Measurements from ENCODE around the gene RNU5B-1. TPM values are rescaled to one million over a fixed set of nuclear protein-coding genes. Genes with fewer than 3 reads are reported as not detected.
"Not testable (repeated sequence)": the region's sequence is repeated elsewhere in the genome, so short reads cannot be mapped to it uniquely, and the experiment has no call there.

The RNU5B-1 gene
- total and polyA plus RNA-seq, 5 donors from 2014 or later: not detected

- H3K4me3 ChIP-seq (ENCODE audit: low read depth, low read length): no peak overlapping the region
- peaks cover 0 to 2% (median 0%) of the 10 kb centered on the region in 4 donors for H3K4me1 Mint-ChIP-seq
- peaks cover 0 to 2% (median 0%) of the 10 kb centered on the region in 7 donors for H3K9me3 Mint-ChIP-seq
- no peak for DNase-seq
- H3K4me1 ChIP-seq (ENCODE audit: control insufficient read depth, insufficient read depth, low read length, poor library complexity, severe bottlenecking): no peaks in the 10 kb centered on the region
- no peak overlapping the region for H3K27ac Mint-ChIP-seq
- H3K36me3 ChIP-seq (ENCODE audit: control insufficient read depth, insufficient read depth, low read length): no peaks in the 10 kb centered on the region
- H3K27me3 ChIP-seq (ENCODE audit: control insufficient read depth, insufficient read depth, low read length): no peaks in the 10 kb centered on the region
- H3K27ac ChIP-seq (ENCODE audit: insufficient read depth, low read length, poor library complexity, severe bottlenecking): no peak overlapping the region
- H3K27me3 Mint-ChIP-seq: peaks cover 33% of the 10 kb centered on the region
- no peaks in the 10 kb centered on the region for H3K9me3 ChIP-seq (ENCODE audit: control insufficient read depth in 2 of 2, low read length in 2 of 2)
- H3K4me3 Mint-ChIP-seq: no peak overlapping the region
- ATAC-seq (ENCODE audit: low read depth in 2 of 2): no peak
- no peaks in the 10 kb centered on the region for H3K36me3 Mint-ChIP-seq
These were observed 39.0 kb downstream of the RNU5B-1 start for GRCh38 chr15:65343374-65343981.

- H3K27me3 Mint-ChIP-seq: peaks cover 33% of the 10 kb centered on the region
- DNase-seq: no peak
- Histone ChIP-seq H3K9me3 (ENCODE audit: control insufficient read depth in 2 of 2, low read length in 2 of 2) (no peaks in the 10 kb centered on the region), H3K4me3 (ENCODE audit: low read depth, low read length) (no peak overlapping the region), H3K27ac (ENCODE audit: insufficient read depth, low read length, poor library complexity, severe bottlenecking) (no peak overlapping the region), H3K4me1 (ENCODE audit: control insufficient read depth, insufficient read depth, low read length, poor library complexity, severe bottlenecking) (no peaks in the 10 kb centered on the region), H3K27me3 (ENCODE audit: control insufficient read depth, insufficient read depth, low read length) (no peaks in the 10 kb centered on the region), H3K36me3 (ENCODE audit: control insufficient read depth, insufficient read depth, low read length) (no peaks in the 10 kb centered on the region)
- no peaks in the 10 kb centered on the region for H3K36me3 Mint-ChIP-seq
- no peak overlapping the region for H3K4me3 Mint-ChIP-seq
- peaks cover 0 to 2% (median 0%) of the 10 kb centered on the region in 7 donors for H3K9me3 Mint-ChIP-seq
- no peak overlapping the region for H3K27ac Mint-ChIP-seq
- no peak for ATAC-seq (ENCODE audit: low read depth in 2 of 2)
- peaks cover 0 to 2% (median 0%) of the 10 kb centered on the region in 4 donors for H3K4me1 Mint-ChIP-seq
These were observed 39.9 kb downstream of the RNU5B-1 start for GRCh38 chr15:65344214-65344913.

DNA sequence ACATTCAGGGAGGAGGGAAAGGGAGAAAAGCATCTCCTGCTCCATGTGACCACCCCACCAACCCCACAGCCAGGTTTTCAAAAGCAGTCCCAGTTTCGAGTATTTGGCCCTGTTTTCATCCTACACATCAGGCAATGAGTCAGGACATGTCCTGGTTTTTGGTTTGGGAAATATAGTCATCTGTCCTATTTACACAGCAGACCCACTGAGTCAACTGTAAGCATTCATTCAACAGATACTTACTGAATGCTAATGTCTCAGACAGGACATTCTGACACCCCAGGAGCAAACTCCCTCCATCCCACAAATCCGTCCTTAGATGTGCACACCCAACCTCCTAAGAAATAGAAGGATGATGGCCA, 40.4 kb downstream of the RNU5B-1 start:
- H3K27me3 Mint-ChIP-seq: peaks cover 36% of the 10 kb centered on the region
- no peak for ATAC-seq (ENCODE audit: low read depth in 2 of 2)

DNA sequence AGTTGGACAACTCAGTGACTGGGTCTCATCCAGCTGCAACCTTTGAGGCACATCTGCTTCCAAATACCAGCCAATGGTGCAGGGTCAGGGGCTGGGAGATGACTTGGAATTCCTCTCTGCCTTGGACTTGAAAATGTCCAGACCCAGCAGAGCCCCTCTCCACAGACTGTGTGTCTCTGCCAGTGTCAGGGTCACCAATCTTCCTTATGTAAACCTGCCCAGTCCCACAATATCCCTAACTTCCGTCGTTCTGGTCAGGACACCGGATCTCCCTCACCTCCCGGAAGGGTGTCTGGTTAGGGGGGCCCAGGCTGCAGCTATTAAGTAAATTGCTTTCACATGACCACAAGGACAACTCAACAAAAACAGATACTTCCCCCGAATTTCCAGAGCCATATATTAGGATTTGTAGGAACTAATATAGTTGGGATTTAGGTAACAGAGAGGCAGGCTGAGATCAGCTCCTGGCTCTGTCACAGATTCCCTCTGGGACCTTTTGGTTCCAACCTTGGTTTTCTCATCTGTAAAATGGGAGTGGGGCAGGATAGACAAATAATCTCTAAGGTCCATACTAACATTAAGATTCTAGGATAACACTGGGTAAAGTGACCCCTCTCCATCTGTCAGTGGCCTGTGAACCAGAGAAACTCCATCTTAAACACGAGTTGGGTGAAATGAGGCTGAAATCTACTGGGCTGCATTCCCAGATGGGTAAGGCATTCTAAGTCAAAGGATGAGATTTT, 42.5 kb downstream of the RNU5B-1 start:
- peaks cover 3 to 7% of the 10 kb centered on the region in 2 experiments for H3K9me3 ChIP-seq (ENCODE audit: control insufficient read depth in 2 of 2, low read length in 2 of 2)
- no peak for ATAC-seq (ENCODE audit: low read depth in 2 of 2)
- H3K4me1 ChIP-seq (ENCODE audit: control insufficient read depth, insufficient read depth, low read length, poor library complexity, severe bottlenecking): no peaks in the 10 kb centered on the region
- no peak overlapping the region for H3K4me3 ChIP-seq (ENCODE audit: low read depth, low read length)
- Mint-ChIP-seq H3K36me3 (no peaks in the 10 kb centered on the region), H3K27ac (no peak overlapping the region), H3K27me3 (peaks cover 35% of the 10 kb centered on the region), H3K9me3 (peaks cover 0 to 5% (median 0%) of the 10 kb centered on the region in 7 donors), H3K4me1 (no peaks in the 10 kb centered on the region), H3K4me3 (no peak overlapping the region)
- DNase-seq: no peak
- H3K36me3 ChIP-seq (ENCODE audit: control insufficient read depth, insufficient read depth, low read length): no peaks in the 10 kb centered on the region
- H3K27me3 ChIP-seq (ENCODE audit: control insufficient read depth, insufficient read depth, low read length): no peaks in the 10 kb centered on the region
- no peak overlapping the region for H3K27ac ChIP-seq (ENCODE audit: insufficient read depth, low read length, poor library complexity, severe bottlenecking)

More for the DNA sequence above, 40.4 kb downstream of the RNU5B-1 start:
- Histone ChIP-seq H3K27me3 (ENCODE audit: control insufficient read depth, insufficient read depth, low read length) (no peaks in the 10 kb centered on the region), H3K4me1 (ENCODE audit: control insufficient read depth, insufficient read depth, low read length, poor library complexity, severe bottlenecking) (no peaks in the 10 kb centered on the region), H3K36me3 (ENCODE audit: control insufficient read depth, insufficient read depth, low read length) (no peaks in the 10 kb centered on the region), H3K27ac (ENCODE audit: insufficient read depth, low read length, poor library complexity, severe bottlenecking) (no peak overlapping the region), H3K9me3 (ENCODE audit: control insufficient read depth in 2 of 2, low read length in 2 of 2) (no peaks in the 10 kb centered on the region), H3K4me3 (ENCODE audit: low read depth, low read length) (no peak overlapping the region)
- peaks cover 0 to 2% (median 0%) of the 10 kb centered on the region in 7 donors for H3K9me3 Mint-ChIP-seq
- H3K27ac Mint-ChIP-seq: no peak overlapping the region
- H3K36me3 Mint-ChIP-seq: no peaks in the 10 kb centered on the region
- no peak for DNase-seq
- no peaks in the 10 kb centered on the region for H3K4me1 Mint-ChIP-seq
- H3K4me3 Mint-ChIP-seq: no peak overlapping the region

GRCh38 chr15:65347756-65348155, 43.3 kb downstream of the RNU5B-1 start:
- H3K4me3 Mint-ChIP-seq; DNase-seq; H3K27ac ChIP-seq (ENCODE audit: insufficient read depth, low read length, poor library complexity, severe bottlenecking); H3K4me3 ChIP-seq (ENCODE audit: low read depth, low read length); H3K36me3 Mint-ChIP-seq; H3K4me1 ChIP-seq (ENCODE audit: control insufficient read depth, insufficient read depth, low read length, poor library complexity, severe bottlenecking); H3K27me3 ChIP-seq (ENCODE audit: control insufficient read depth, insufficient read depth, low read length); ATAC-seq (ENCODE audit: low read depth in 2 of 2); H3K27ac Mint-ChIP-seq; H3K4me1 Mint-ChIP-seq; H3K36me3 ChIP-seq (ENCODE audit: control insufficient read depth, insufficient read depth, low read length); H3K9me3 Mint-ChIP-seq: not testable (repeated sequence)
- peaks cover 8 to 12% of the 10 kb centered on the region in 2 experiments for H3K9me3 ChIP-seq (ENCODE audit: control insufficient read depth in 2 of 2, low read length in 2 of 2)
- H3K27me3 Mint-ChIP-seq: peaks cover 42% of the 10 kb centered on the region

DNA sequence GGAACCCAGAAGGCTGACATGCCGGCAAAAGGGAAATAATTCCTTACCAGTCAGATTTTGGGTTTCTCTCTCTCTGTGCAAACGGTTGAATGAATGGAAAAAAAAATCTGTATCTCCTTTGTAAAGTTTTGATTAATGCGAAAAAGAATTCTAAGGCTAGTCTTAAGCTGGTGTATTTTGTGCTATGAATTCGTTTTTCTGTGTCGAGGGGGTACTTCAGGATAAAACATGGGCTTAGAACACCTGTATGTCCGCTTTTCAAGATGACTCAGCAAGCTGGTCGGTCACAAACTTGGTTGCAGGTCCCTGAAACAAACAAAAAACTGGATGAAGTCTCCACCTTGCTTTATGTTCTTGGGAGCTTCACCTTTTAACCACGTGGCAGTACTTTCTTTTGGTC, 44.9 kb downstream of the RNU5B-1 start:
- peaks cover 8 to 15% of the 10 kb centered on the region in 2 experiments for H3K9me3 ChIP-seq (ENCODE audit: control insufficient read depth in 2 of 2, low read length in 2 of 2)
- Mint-ChIP-seq H3K36me3 (no peaks in the 10 kb centered on the region), H3K4me3 (no peak overlapping the region), H3K4me1 (no peaks in the 10 kb centered on the region), H3K27me3 (peaks cover 58% of the 10 kb centered on the region), H3K9me3 (peaks cover 0 to 13% (median 4%) of the 10 kb centered on the region in 7 donors), H3K27ac (no peak overlapping the region)
- H3K4me1 ChIP-seq (ENCODE audit: control insufficient read depth, insufficient read depth, low read length, poor library complexity, severe bottlenecking): no peaks in the 10 kb centered on the region
- H3K27ac ChIP-seq (ENCODE audit: insufficient read depth, low read length, poor library complexity, severe bottlenecking): no peak overlapping the region
- no peak for DNase-seq
- peaks cover 3% of the 10 kb centered on the region for H3K27me3 ChIP-seq (ENCODE audit: control insufficient read depth, insufficient read depth, low read length)
- H3K36me3 ChIP-seq (ENCODE audit: control insufficient read depth, insufficient read depth, low read length): no peaks in the 10 kb centered on the region
- H3K4me3 ChIP-seq (ENCODE audit: low read depth, low read length): no peak overlapping the region
- ATAC-seq (ENCODE audit: low read depth in 2 of 2): no peak

DNA sequence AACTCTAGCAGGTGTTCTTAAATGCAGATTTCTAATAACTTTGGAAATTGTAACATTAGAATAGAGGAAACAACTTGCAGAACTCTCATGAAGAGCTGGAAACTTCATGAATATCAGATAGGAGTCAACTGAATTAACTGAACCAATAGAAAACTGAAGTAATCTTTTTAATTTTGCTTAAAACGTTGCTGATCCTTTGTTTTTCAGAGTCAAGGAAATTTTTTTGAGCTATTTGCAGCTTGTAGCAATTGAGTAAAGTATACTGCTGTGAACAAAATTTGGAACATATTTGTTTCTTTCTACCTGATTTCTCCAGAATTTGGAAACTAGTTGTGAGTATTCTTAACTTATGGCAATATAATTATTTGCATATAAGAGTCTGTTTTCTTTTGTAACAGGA, 47.5 kb downstream of the RNU5B-1 start:
- H3K36me3 ChIP-seq (ENCODE audit: control insufficient read depth, insufficient read depth, low read length); DNase-seq; H3K4me3 Mint-ChIP-seq; H3K27ac ChIP-seq (ENCODE audit: insufficient read depth, low read length, poor library complexity, severe bottlenecking); H3K27ac Mint-ChIP-seq; H3K4me1 Mint-ChIP-seq; ATAC-seq (ENCODE audit: low read depth in 2 of 2); H3K4me3 ChIP-seq (ENCODE audit: low read depth, low read length); H3K36me3 Mint-ChIP-seq; H3K4me1 ChIP-seq (ENCODE audit: control insufficient read depth, insufficient read depth, low read length, poor library complexity, severe bottlenecking): not testable (repeated sequence)
- H3K27me3 Mint-ChIP-seq: peaks cover 62% of the 10 kb centered on the region
- peaks cover 0 to 16% (median 5%) of the 10 kb centered on the region in 7 donors for H3K9me3 Mint-ChIP-seq
- peaks cover 13% of the 10 kb centered on the region for H3K27me3 ChIP-seq (ENCODE audit: control insufficient read depth, insufficient read depth, low read length)
- H3K9me3 ChIP-seq (ENCODE audit: control insufficient read depth in 2 of 2, low read length in 2 of 2): peaks cover 8 to 15% of the 10 kb centered on the region in 2 experiments

All from CD4-positive, CD25-positive, alpha-beta regulatory T cell (primary cell).